GM19452 (cell line): Measurements from ENCODE around the gene SERINC5.

Experiments used
- ATAC-seq: cut with Tn5 transposase; IDR thresholded peaks from one replicate; pipeline ENCODE4 v1.9.1; 2021; ENCODE audit not compliant: unreplicated experiment

SERINC5 gene

GRCh38 chr5:80229902-80230255, 26.0 kb downstream of the SERINC5 start:
- ATAC-seq = no peak

- ATAC-seq = no peak
These were observed 27.8 kb downstream of the SERINC5 start for GRCh38 chr5:80227979-80228596.

- no peak for ATAC-seq
These were observed 29.9 kb downstream of the SERINC5 start for GRCh38 chr5:80225934-80226326.

- ATAC-seq = no peak
These were observed 30.5 kb downstream of the SERINC5 start for GRCh38 chr5:80225189-80225933.

GRCh38 chr5:80223561-80223960, 32.3 kb downstream of the SERINC5 start:
- no peak for ATAC-seq

GRCh38 chr5:80220245-80220897, 35.5 kb downstream of the SERINC5 start:
- no peak for ATAC-seq

GRCh38 chr5:80219391-80219790, 36.5 kb downstream of the SERINC5 start:
- no peak for ATAC-seq

GRCh38 chr5:80217667-80218066, 38.2 kb downstream of the SERINC5 start:
- ATAC-seq = no peak

GRCh38 chr5:80216753-80217596, 38.9 kb downstream of the SERINC5 start:
- ATAC-seq = no peak

- no peak for ATAC-seq
These were observed 39.8 kb downstream of the SERINC5 start for GRCh38 chr5:80216096-80216495.

GRCh38 chr5:80215523-80215922, 40.3 kb downstream of the SERINC5 start:
- ATAC-seq = no peak

GRCh38 chr5:80213466-80213865, 42.4 kb downstream of the SERINC5 start:
- ATAC-seq = no peak

- ATAC-seq = no peak
These were observed 43.6 kb downstream of the SERINC5 start for GRCh38 chr5:80212171-80212667.

GRCh38 chr5:80211327-80211726, 44.5 kb downstream of the SERINC5 start:
- no peak for ATAC-seq

GRCh38 chr5:80210014-80210413, 45.8 kb downstream of the SERINC5 start:
- ATAC-seq = no peak

GRCh38 chr5:80208381-80208780, 47.5 kb downstream of the SERINC5 start:
- no peak for ATAC-seq

- no peak for ATAC-seq
These were observed 48.0 kb downstream of the SERINC5 start for GRCh38 chr5:80207832-80208231.

- ATAC-seq = no peak
These were observed 49.6 kb downstream of the SERINC5 start for GRCh38 chr5:80206282-80206681.

GRCh38 chr5:80205846-80206245, 50.0 kb downstream of the SERINC5 start:
- no peak for ATAC-seq

- no peak for ATAC-seq
These were observed 50.8 kb downstream of the SERINC5 start for GRCh38 chr5:80204808-80205614.
